Ishikawa (cell line): Measurements from ENCODE around the gene ARHGEF26.

Source experiments
- CEBPB ChIP-seq: IDR thresholded peaks from 2 replicates; pipeline ENCODE4 v1.6.1; 2012
- CREB1 ChIP-seq: IDR thresholded peaks from 2 replicates; pipeline ENCODE4 v1.6.1; 2012; ENCODE audit warnings: low read depth
- EGR1 ChIP-seq: IDR thresholded peaks from 2 replicates; pipeline ENCODE4 v1.6.1; 2012
- EP300 ChIP-seq: IDR thresholded peaks from 2 replicates; pipeline ENCODE4 v1.6.1; 2012; ENCODE audit warnings: borderline replicate concordance
- FOXM1 ChIP-seq: IDR thresholded peaks from 2 replicates; pipeline ENCODE4 v1.6.1; 2012; ENCODE audit warnings: low read depth, borderline replicate concordance
- MAX ChIP-seq: IDR thresholded peaks from 2 replicates; pipeline ENCODE4 v1.6.1; 2012
- NFIC ChIP-seq: IDR thresholded peaks from 2 replicates; pipeline ENCODE4 v1.6.1; 2012
- RAD21 ChIP-seq: IDR thresholded peaks from 2 replicates; pipeline ENCODE4 v1.6.1; 2012; ENCODE audit warnings: low read depth
- TAF1 ChIP-seq: IDR thresholded peaks from 2 replicates; pipeline ENCODE4 v1.6.1; 2012; ENCODE audit warnings: low read depth, mild to moderate bottlenecking
- TCF12 ChIP-seq: IDR thresholded peaks from 2 replicates; pipeline ENCODE4 v1.6.1; 2012; ENCODE audit warnings: low read depth
- TEAD4 ChIP-seq: IDR thresholded peaks from 2 replicates; pipeline ENCODE4 v1.6.1; 2012
- USF1 ChIP-seq: IDR thresholded peaks from 2 replicates; pipeline ENCODE4 v1.6.1; 2012
- YY1 ChIP-seq: IDR thresholded peaks from 2 replicates; pipeline ENCODE4 v1.6.1; 2012; ENCODE audit warnings: low read depth
- ZBTB7A ChIP-seq: IDR thresholded peaks from 2 replicates; pipeline ENCODE4 v1.6.1; 2012; ENCODE audit warnings: low read depth
- TF ChIP-seq, protein P1 (sequence below): IDR thresholded peaks from 2 replicates; pipeline ENCODE4 v1.6.1; 2012; ENCODE audit warnings: low read depth, mild to moderate bottlenecking

Gene ARHGEF26

DNA sequence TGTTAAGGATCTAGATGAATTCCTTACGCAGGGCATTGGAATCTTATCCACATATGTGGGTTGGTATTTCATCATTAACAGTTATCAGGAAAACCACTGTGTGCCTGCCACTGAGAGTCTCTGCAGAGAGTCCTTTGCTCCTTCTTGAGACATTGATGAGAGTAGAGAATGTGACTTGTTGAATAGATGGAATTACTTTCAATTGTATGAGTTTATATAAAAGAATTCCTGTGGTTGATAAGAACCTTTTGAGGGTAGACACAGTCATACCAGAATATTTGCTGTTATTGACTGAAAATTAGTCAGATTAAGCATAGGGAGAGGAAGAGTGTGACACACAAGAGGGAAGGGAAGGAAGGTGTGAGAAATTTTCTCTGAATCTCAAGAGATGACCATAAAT is 30.8 kb downstream of the ARHGEF26 start:
- TF ChIP-seq NFIC, result no peak
- TF ChIP-seq FOXM1, result no peak
- no peak for TF ChIP-seq TEAD4
- TF ChIP-seq EP300, result no peak
- TF ChIP-seq EGR1, result no peak
- no peak for TF ChIP-seq YY1
- TF ChIP-seq MAX, result no peak
- TF ChIP-seq TAF1, result no peak
- no peak for TF ChIP-seq CEBPB
- TF ChIP-seq USF1, result no peak

- TF ChIP-seq TCF12, result no peak
- no peak for TF ChIP-seq CEBPB
- TF ChIP-seq EGR1, result no peak
- TF ChIP-seq MAX, result no peak
- no peak for TF ChIP-seq EP300
- TF ChIP-seq YY1, result no peak
- TF ChIP-seq TAF1, result no peak
These were observed 31.6 kb downstream of the ARHGEF26 start for GRCh38 chr3:154152741-154153140.

- TF ChIP-seq TAF1 (no peak), ZBTB7A (no peak), TCF12 (no peak), USF1 (no peak), EP300 (no peak), CEBPB (no peak), NFIC (no peak), MAX (no peak), RAD21 (no peak), TEAD4 (no peak), YY1 (no peak), CREB1 (no peak), FOXM1 (no peak), EGR1 (no peak)
- TF ChIP-seq, protein P1, sequence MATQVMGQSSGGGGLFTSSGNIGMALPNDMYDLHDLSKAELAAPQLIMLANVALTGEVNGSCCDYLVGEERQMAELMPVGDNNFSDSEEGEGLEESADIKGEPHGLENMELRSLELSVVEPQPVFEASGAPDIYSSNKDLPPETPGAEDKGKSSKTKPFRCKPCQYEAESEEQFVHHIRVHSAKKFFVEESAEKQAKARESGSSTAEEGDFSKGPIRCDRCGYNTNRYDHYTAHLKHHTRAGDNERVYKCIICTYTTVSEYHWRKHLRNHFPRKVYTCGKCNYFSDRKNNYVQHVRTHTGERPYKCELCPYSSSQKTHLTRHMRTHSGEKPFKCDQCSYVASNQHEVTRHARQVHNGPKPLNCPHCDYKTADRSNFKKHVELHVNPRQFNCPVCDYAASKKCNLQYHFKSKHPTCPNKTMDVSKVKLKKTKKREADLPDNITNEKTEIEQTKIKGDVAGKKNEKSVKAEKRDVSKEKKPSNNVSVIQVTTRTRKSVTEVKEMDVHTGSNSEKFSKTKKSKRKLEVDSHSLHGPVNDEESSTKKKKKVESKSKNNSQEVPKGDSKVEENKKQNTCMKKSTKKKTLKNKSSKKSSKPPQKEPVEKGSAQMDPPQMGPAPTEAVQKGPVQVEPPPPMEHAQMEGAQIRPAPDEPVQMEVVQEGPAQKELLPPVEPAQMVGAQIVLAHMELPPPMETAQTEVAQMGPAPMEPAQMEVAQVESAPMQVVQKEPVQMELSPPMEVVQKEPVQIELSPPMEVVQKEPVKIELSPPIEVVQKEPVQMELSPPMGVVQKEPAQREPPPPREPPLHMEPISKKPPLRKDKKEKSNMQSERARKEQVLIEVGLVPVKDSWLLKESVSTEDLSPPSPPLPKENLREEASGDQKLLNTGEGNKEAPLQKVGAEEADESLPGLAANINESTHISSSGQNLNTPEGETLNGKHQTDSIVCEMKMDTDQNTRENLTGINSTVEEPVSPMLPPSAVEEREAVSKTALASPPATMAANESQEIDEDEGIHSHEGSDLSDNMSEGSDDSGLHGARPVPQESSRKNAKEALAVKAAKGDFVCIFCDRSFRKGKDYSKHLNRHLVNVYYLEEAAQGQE, result no peak
These were observed 35.3 kb downstream of the ARHGEF26 start for GRCh38 chr3:154156530-154156929.

GRCh38 chr3:154161806-154162205 is 40.6 kb downstream of the ARHGEF26 start:
- TF ChIP-seq RAD21 (no peak), YY1 (no peak), USF1 (no peak), MAX (no peak), TCF12 (no peak), CREB1 (no peak), EP300 (no peak), TAF1 (no peak), CEBPB (no peak), NFIC (no peak), TEAD4 (no peak), FOXM1 (no peak), ZBTB7A (no peak)

GRCh38 chr3:154164387-154164786 is 43.2 kb downstream of the ARHGEF26 start:
- TF ChIP-seq CREB1, result no peak
- TF ChIP-seq EP300, result no peak
- TF ChIP-seq ZBTB7A, result no peak
- no peak for TF ChIP-seq TEAD4
- TF ChIP-seq TCF12, result no peak
- no peak for TF ChIP-seq CEBPB

DNA sequence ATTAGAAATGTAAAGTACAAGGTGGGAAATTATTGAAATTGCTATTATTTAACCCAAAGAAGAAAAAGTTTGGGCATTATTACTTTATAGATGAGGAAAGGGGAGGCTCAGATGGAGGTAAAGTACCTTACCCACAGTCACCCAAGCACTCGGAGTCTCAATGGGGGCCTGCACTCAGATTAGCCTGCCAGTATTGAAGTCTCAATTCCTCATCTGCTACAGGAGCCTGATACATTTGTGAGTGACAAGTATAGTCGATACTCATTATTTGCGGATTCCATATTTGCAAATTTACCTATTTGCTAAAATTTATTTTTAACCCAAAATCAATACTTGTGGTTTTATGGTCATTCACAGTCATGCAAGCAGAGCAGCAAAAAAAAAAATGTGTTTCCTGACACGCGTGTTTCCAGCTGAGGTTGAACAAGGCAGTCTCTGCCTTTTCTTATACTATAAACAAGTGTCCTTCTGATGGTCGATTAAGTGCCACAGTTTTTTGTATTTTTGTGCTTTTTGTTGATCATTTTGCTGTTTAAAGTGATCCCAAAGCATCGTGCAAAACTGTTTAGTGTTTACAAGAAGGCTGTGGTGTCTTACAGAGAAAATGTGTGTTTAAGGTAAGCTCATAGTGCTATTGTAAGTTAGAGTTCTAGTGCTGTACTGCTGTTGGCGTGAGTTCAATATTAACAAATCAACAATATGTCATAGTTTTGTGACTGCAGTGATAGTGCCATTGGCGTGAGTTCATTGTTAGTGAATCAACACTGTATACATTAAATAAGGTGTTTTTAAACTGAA is 48.0 kb downstream of the ARHGEF26 start:
- TF ChIP-seq, protein P1, result no peak
- TF ChIP-seq YY1 (no peak), RAD21 (no peak), TEAD4 (no peak), EGR1 (no peak)
